ENCODE results near the gene ATP6V0A1.

- no peak for TF ChIP-seq MAZ (IDR thresholded peaks at IDR 0.05; ENCODE audit: borderline replicate concordance, low read depth, low read length)
- TF ChIP-seq, protein P1, sequence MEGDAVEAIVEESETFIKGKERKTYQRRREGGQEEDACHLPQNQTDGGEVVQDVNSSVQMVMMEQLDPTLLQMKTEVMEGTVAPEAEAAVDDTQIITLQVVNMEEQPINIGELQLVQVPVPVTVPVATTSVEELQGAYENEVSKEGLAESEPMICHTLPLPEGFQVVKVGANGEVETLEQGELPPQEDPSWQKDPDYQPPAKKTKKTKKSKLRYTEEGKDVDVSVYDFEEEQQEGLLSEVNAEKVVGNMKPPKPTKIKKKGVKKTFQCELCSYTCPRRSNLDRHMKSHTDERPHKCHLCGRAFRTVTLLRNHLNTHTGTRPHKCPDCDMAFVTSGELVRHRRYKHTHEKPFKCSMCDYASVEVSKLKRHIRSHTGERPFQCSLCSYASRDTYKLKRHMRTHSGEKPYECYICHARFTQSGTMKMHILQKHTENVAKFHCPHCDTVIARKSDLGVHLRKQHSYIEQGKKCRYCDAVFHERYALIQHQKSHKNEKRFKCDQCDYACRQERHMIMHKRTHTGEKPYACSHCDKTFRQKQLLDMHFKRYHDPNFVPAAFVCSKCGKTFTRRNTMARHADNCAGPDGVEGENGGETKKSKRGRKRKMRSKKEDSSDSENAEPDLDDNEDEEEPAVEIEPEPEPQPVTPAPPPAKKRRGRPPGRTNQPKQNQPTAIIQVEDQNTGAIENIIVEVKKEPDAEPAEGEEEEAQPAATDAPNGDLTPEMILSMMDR (conservative IDR thresholded peaks at IDR 0.05; ENCODE audit: low read depth, low read length): no peak
- no peak for TF ChIP-seq RFX5 (IDR thresholded peaks at IDR 0.05; ENCODE audit: low read depth, low read length)
- TF ChIP-seq BHLHE40 (IDR thresholded peaks at IDR 0.05; ENCODE audit: low read depth, low read length): no peak
- no peak for TF ChIP-seq POLR2A (IDR thresholded peaks at IDR 0.05; ENCODE audit: low read depth, low read length)
- TF ChIP-seq FOS (IDR thresholded peaks at IDR 0.05; ENCODE audit: low read depth, low read length): no peak
- TF ChIP-seq RAD21 (IDR thresholded peaks at IDR 0.05; ENCODE audit: low read length): no peak
These were observed 17.2 kb downstream of the ATP6V0A1 start for GRCh38 chr17:42475835-42476234.

All from IMR-90 (cell line).